ENCODE data around the gene IMPA2.

IMPA2 gene

DNA sequence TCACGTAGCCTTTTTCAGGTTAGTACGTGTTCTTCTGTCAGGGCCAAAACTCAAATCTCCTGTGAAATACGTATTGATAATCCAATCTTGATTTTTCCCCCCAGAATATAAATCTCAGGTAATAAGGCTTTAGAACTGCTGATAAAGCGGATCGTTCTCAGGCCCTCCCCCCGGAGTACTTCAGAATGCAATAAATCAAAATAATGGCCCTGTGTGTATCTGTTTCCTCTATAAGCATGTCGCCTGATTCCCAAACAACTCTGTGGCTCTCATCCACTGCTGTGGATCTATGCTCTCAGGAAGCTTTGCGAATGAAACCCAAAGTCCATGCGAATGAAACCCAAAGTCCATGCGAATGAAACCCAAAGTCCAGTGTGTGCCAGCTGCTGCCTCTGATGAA, 49.4 kb downstream of the IMPA2 start:
- TF ChIP-seq, protein P1, sequence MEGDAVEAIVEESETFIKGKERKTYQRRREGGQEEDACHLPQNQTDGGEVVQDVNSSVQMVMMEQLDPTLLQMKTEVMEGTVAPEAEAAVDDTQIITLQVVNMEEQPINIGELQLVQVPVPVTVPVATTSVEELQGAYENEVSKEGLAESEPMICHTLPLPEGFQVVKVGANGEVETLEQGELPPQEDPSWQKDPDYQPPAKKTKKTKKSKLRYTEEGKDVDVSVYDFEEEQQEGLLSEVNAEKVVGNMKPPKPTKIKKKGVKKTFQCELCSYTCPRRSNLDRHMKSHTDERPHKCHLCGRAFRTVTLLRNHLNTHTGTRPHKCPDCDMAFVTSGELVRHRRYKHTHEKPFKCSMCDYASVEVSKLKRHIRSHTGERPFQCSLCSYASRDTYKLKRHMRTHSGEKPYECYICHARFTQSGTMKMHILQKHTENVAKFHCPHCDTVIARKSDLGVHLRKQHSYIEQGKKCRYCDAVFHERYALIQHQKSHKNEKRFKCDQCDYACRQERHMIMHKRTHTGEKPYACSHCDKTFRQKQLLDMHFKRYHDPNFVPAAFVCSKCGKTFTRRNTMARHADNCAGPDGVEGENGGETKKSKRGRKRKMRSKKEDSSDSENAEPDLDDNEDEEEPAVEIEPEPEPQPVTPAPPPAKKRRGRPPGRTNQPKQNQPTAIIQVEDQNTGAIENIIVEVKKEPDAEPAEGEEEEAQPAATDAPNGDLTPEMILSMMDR (conservative IDR thresholded peaks at IDR 0.05; ENCODE audit: low read depth, low read length) = no peak
- no peak overlapping the region for H3K4me3 ChIP-seq (ENCODE audit: low read length)
- no peak for DNase-seq (ENCODE audit: low read depth)

DNA sequence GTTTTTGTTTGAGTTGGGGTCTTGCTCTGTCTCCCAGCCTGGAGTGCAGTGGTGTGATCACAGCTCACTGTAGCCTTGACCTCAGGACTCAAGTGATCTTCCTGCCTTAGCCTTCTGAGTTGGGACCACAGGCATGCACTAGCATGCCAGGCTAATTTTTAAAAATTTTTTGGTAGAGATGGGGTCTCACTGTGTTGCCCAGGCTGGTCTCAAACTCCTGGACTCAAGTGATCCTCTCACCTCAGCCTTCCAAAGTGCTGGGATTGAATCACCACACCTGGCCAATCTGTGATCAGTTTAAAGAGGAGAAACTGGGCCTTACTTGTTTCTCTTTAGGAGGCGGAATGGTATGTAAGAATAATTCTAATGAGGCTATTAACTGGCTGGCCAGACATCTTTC, 49.9 kb downstream of the IMPA2 start:
- no peak overlapping the region for H3K4me3 ChIP-seq (ENCODE audit: low read length)
- TF ChIP-seq, protein P1 (conservative IDR thresholded peaks at IDR 0.05; ENCODE audit: low read depth, low read length) = no peak
- no peak for DNase-seq (ENCODE audit: low read depth)

DNA sequence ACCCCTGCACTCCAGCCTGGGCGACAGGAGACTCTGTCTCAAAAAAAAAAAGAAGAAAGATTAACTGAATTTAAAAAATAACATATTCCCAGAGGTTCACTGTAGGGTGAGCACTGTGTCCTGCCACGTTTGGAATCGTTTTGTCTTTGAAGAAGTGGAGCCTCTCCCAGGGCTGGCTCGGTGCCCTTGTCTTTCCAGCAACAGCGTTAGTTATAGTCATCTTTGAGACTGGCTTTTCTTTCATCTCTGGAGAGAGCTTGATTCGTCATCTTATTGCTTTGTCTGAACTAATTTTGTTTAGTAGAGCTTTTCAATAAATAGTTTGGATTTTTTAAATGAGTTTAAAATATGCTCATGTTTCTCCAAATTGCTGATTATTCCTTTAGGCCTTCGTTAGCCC, 50.5 kb downstream of the IMPA2 start:
- H3K4me3 ChIP-seq (ENCODE audit: low read length) = no peak overlapping the region
- TF ChIP-seq, protein P1 (conservative IDR thresholded peaks at IDR 0.05; ENCODE audit: low read depth, low read length) = no peak
- no peak for DNase-seq (ENCODE audit: low read depth)

DNA sequence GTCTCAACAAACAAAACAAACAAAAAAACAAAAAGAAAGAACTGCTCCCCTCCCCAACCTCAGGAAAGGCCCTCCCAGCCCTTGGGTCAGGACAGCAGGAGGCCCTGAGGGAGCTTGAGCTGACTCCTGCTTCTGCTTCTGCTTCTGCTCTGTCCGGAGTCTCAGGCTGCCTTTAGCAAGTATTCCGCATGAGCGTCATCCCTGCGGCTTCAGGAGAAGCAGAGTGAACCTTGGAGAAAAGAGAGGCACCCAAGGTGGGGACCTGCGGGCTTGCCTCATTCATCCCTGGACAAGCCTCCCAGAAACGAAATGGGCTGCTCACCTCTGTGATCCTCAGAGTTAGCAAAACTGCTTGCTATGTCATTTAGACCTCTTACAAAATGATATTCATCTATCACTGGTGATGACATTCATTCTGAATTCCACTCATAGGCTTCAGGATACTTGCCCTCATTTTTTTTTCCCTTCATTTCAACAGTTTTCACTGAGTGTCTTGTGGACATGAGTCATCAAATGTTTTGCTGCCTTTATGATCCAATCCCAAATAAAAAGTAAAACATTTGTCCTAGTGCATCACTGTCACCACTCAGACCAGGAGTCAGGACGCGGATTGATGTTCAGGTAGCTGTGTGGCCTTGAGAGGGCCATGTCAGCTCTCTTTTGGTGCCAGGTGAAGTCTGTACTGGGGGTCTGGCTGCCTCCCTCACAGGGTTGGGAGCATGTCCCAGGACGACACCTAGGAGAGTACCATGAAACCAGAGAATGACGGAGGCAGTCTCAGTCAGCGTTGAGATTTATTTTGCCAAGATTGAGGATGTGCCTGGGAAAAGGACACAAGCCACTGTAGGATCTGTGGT, 51.7 kb downstream of the IMPA2 start:
- DNase-seq (ENCODE audit: low read depth) = no peak
- no peak overlapping the region for H3K4me3 ChIP-seq (ENCODE audit: low read length)
- TF ChIP-seq, protein P1 (conservative IDR thresholded peaks at IDR 0.05; ENCODE audit: low read depth, low read length) = no peak

DNA sequence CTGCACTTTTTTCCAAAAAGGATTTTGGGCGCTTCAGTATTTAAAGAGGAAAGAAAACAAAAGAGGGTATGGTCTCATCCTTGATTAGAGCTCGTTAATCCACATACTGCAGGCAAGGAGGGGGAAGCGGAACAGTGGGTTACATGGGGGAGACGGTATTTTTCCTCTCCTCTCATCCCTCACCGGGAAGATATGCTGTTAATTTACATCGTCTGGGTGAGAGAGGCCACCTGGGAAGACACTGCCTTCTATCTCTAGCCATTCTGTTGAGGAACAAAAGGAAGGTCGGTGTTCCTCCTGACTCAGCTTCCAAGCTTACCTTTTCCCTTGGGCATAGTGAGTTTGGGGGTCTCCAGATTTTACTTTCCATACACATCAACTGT, 52.3 kb downstream of the IMPA2 start:
- DNase-seq (ENCODE audit: low read depth) = no peak
- TF ChIP-seq, protein P1 (conservative IDR thresholded peaks at IDR 0.05; ENCODE audit: low read depth, low read length) = no peak
- H3K4me3 ChIP-seq (ENCODE audit: low read length) = no peak overlapping the region

DNA sequence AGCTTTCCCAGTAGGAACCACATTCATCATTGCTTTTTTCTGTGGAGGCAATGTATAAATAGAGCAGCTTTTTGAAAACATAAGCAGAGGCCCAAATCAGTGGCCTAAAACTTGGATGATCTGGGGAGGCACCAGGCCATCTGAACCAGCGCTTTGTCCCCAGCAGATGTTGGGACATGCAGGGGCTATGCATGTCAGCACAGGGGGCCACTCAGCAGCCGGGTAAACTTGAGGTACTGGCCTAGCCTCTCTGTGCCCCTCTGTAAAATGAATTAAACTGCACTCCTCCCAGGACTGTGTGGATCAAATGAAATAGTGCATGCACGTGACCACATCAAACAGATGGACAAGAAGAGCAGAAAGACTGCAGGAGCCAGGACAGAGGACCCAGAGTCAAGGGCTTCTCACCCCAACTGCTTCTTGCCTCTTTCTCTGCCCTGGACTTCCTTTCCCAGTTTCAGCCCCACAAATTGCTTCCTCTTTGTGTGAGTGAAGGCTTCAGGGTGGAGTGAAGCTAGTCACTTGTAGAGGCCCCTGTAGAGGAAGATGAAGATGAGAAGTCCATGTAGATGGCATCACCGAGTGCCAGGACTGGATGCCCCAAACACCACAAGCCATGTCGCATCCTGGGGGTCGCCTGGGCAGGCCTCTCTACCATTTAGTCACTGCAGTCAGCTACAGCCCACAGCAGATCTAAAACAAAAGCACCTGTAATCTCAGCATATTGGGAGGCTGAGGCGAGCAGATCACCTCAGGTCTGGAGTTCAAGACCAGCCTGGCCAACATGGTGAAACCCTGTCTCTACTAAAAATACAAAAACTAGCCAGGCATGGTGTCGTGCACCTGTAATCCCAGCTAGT, 53.2 kb downstream of the IMPA2 start:
- H3K4me3 ChIP-seq (ENCODE audit: low read length) = no peak overlapping the region
- TF ChIP-seq, protein P1 (conservative IDR thresholded peaks at IDR 0.05; ENCODE audit: low read depth, low read length) = no peak
- no peak for DNase-seq (ENCODE audit: low read depth)

Data from retinal pigment epithelial cell (primary cell).